Measurements from ENCODE around the gene NOL7.

NOL7 gene

DNA sequence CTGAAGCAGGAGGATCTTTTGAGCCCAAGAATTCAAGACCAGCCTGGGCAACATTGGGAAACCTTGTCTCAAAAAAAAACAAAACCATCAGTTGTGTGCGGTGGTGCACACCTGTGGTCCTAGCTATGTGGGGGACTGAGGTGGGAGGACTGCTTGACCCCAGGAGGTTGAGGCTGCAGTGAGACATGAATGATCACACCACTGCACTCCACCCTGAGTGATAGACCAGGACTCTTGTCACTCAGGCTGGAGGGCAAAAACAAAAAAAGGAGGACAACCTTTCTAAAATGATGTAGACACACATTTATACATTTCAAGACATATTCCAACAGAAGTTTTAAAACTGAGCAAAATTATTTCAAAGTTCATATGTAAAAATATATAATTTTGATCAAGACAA lies 45.1 kb downstream of the NOL7 start:
- no peak for DNase-seq

GRCh38 chr6:13660893-13661292 lies 45.8 kb downstream of the NOL7 start:
- DNase-seq = no peak

DNA sequence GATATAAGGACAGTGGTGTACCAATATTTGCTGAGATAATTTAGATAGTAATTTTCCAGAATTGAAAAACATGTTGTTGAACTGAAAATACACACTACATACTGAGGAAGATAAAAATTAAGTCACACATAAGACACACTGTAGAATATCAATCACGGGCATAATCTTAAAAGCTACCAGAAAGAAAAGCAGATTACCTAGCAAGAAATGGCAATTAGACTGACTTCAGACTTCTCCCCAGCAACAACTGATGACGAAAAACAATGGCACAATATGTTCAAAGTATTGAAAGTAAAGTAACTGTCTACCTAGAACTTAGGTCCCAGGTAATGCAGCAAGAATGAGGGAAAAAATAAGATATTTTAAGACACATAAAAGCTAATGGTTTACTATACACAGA lies 46.5 kb downstream of the NOL7 start:
- no peak for DNase-seq

DNA sequence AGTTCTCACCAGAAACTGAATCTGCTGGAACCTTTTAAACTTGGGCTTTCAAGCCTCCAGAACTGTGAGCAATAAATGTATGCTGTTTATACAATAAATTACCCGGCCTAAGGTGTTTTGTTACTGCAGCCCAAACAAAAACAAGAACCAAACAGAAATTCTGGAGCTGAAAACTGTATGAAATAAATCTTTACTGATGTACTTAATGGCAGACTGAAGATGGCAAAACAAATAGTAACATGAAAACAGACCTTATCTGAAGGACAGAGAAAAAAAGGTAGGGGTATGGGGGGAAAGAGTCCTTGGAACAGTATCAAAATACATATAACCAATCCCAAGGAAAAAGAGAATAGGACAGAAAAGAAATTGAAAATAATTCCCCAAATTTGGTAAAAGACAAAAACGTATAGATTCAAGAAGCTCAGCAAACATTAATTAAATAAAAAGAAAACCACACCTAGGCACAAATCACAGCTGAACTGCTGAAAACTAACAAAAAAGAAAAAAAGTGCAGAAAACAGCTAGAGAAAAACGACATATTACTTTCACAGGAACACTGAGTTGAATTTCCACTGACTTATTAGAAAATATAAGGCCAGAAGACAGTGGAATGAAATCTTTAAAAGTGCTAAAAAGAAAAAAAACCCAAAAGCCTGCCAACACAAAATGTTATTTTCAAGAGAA lies 47.7 kb downstream of the NOL7 start:
- DNase-seq = no peak

- no peak for DNase-seq
Measured at GRCh38 chr6:13663986-13664385, 48.9 kb downstream of the NOL7 start.

- no peak for DNase-seq
Measured at GRCh38 chr6:13664703-13665352, 49.7 kb downstream of the NOL7 start.

DNA sequence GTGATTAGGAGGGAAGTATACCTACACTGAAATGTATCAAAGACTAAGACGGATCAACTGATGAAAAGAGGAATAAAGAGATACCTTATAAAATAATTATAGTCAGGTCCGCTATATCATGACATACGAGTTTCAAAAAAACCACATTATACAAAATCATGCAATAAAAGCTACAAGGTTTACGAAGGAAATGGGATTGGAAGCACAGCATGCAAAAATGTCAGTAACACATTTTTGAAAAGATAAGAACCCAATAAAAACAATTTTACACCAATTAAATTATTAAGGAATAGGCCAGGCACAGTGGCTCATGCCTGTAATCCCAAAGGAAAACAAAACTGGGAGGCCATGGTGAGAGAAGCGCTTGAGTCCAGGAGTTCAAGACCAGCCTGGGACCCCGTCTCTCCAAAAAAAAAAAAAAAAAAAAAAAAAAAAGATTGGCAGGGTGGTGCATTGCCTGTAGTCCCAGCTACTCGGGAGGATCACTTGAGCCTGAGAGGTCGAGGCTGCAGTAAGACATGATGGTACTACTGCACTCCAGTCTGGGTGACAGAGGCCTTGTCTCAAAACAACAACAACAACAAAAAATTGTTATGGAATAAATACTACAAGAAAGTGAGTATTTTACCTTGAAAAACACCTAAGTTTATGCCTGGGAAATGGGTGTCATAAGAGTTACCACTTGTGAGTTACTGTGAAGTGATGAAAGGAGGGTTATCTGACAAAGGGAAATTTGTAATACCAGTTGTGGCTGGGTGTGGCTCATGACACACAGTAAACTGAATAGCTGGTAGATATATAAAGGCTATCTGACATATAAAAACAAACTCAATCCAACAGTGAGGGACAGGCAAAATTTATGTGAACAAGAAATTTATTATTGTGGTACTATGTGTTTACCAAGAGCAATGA lies 51.3 kb downstream of the NOL7 start:
- DNase-seq = no peak

DNA sequence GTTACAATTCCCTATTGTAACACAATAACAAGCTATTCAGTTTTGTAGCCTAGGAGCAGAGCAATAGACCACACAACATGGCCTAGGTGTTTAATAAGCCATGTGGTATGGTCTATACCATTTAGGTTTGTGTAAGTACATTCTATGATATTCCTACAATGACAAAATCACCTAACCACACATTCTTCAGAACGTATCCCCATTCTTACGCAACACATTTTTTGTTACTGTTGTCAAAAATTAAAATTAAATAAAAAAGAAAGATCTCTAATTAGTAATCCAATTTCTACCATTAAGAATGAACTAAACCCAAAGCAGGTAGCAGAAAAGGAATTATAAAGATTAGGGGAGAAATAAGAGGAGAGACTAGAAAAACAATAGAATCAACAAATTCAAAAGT lies 52.5 kb downstream of the NOL7 start:
- DNase-seq = no peak

DNA sequence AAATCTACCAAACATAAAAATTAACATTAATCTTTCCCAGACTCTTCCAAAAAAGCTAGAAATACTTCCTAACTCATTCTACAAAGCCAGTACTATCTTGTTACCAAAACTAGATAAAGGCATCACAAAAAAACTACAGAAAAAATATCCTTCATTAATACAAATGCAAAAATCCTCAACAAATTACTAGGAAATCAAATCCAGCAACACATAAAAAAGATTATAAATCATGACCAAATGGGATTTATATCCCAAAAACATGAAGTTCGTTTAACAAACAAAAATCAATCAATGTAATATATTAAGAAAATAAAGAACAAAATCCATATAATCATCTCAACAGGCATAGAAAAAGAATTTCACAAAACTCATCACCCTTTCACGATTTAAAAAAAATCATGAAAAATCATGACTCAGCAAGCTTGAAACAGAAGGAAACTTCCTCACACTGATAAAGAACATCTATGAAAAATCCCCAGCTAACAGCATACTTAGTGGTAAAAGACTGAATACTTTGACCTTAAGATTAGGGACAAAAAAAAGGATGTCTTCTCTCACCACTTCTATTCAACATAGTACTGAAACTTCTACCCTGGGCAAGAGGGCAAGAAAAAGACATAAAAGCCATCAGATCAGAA lies 53.3 kb downstream of the NOL7 start:
- no peak for DNase-seq

GRCh38 chr6:13669476-13669875 lies 54.3 kb downstream of the NOL7 start:
- no peak for DNase-seq
